ENCODE results near the gene LRFN2.

LRFN2 gene

GRCh38 chr6:40398810-40399477 lies 188.2 kb downstream of the LRFN2 start:
- H3K27ac ChIP-seq (ENCODE audit: low read depth, low read length) = no peak overlapping the region

GRCh38 chr6:40398034-40398691 lies 189.0 kb downstream of the LRFN2 start:
- no peak overlapping the region for H3K27ac ChIP-seq (ENCODE audit: low read depth, low read length)

More at GRCh38 chr6:40398810-40399477, 188.2 kb downstream of the LRFN2 start:
- Histone ChIP-seq H3K4me1 (ENCODE audit: control insufficient read depth, insufficient read depth, low read length) (no peaks in the 10 kb centered on the region), H3K4me3 (ENCODE audit: low read depth, low read length) (no peak overlapping the region), H3K9me3 (ENCODE audit: control insufficient read depth, insufficient read depth, low read length) (no peaks in the 10 kb centered on the region), H3K27me3 (ENCODE audit: control insufficient read depth, insufficient read depth, low read length) (no peaks in the 10 kb centered on the region), H3K36me3 (ENCODE audit: control insufficient read depth, insufficient read depth, low read length) (no peaks in the 10 kb centered on the region), H3K9ac (ENCODE audit: low read depth, low read length) (no peak overlapping the region)

GRCh38 chr6:40397287-40398033 lies 189.7 kb downstream of the LRFN2 start:
- Histone ChIP-seq H3K9me3 (ENCODE audit: control insufficient read depth, insufficient read depth, low read length) (no peaks in the 10 kb centered on the region), H3K4me3 (ENCODE audit: low read depth, low read length) (no peak overlapping the region), H3K4me1 (ENCODE audit: control insufficient read depth, insufficient read depth, low read length) (no peaks in the 10 kb centered on the region), H3K9ac (ENCODE audit: low read depth, low read length) (no peak overlapping the region), H3K36me3 (ENCODE audit: control insufficient read depth, insufficient read depth, low read length) (no peaks in the 10 kb centered on the region), H3K27ac (ENCODE audit: low read depth, low read length) (no peak overlapping the region), H3K27me3 (ENCODE audit: control insufficient read depth, insufficient read depth, low read length) (no peaks in the 10 kb centered on the region)

More at GRCh38 chr6:40398034-40398691, 189.0 kb downstream of the LRFN2 start:
- Histone ChIP-seq H3K4me3 (ENCODE audit: low read depth, low read length) (no peak overlapping the region), H3K9me3 (ENCODE audit: control insufficient read depth, insufficient read depth, low read length) (no peaks in the 10 kb centered on the region), H3K4me1 (ENCODE audit: control insufficient read depth, insufficient read depth, low read length) (no peaks in the 10 kb centered on the region), H3K27me3 (ENCODE audit: control insufficient read depth, insufficient read depth, low read length) (no peaks in the 10 kb centered on the region), H3K36me3 (ENCODE audit: control insufficient read depth, insufficient read depth, low read length) (no peaks in the 10 kb centered on the region), H3K9ac (ENCODE audit: low read depth, low read length) (no peak overlapping the region)

GRCh38 chr6:40395698-40396076 lies 191.5 kb downstream of the LRFN2 start:
- Histone ChIP-seq H3K4me1 (ENCODE audit: control insufficient read depth, insufficient read depth, low read length) (no peaks in the 10 kb centered on the region), H3K27me3 (ENCODE audit: control insufficient read depth, insufficient read depth, low read length) (no peaks in the 10 kb centered on the region), H3K27ac (ENCODE audit: low read depth, low read length) (no peak overlapping the region), H3K9ac (ENCODE audit: low read depth, low read length) (no peak overlapping the region), H3K4me3 (ENCODE audit: low read depth, low read length) (no peak overlapping the region), H3K36me3 (ENCODE audit: control insufficient read depth, insufficient read depth, low read length) (no peaks in the 10 kb centered on the region), H3K9me3 (ENCODE audit: control insufficient read depth, insufficient read depth, low read length) (no peaks in the 10 kb centered on the region)

GRCh38 chr6:40395066-40395697 lies 192.0 kb downstream of the LRFN2 start:
- Histone ChIP-seq H3K4me3 (ENCODE audit: low read depth, low read length) (no peak overlapping the region), H3K4me1 (ENCODE audit: control insufficient read depth, insufficient read depth, low read length) (no peaks in the 10 kb centered on the region), H3K27ac (ENCODE audit: low read depth, low read length) (no peak overlapping the region), H3K36me3 (ENCODE audit: control insufficient read depth, insufficient read depth, low read length) (no peaks in the 10 kb centered on the region), H3K9ac (ENCODE audit: low read depth, low read length) (no peak overlapping the region), H3K27me3 (ENCODE audit: control insufficient read depth, insufficient read depth, low read length) (no peaks in the 10 kb centered on the region), H3K9me3 (ENCODE audit: control insufficient read depth, insufficient read depth, low read length) (no peaks in the 10 kb centered on the region)

- Histone ChIP-seq H3K9me3 (ENCODE audit: control insufficient read depth, insufficient read depth, low read length) (no peaks in the 10 kb centered on the region), H3K9ac (ENCODE audit: low read depth, low read length) (no peak overlapping the region), H3K36me3 (ENCODE audit: control insufficient read depth, insufficient read depth, low read length) (no peaks in the 10 kb centered on the region), H3K4me1 (ENCODE audit: control insufficient read depth, insufficient read depth, low read length) (no peaks in the 10 kb centered on the region), H3K27ac (ENCODE audit: low read depth, low read length) (no peak overlapping the region), H3K4me3 (ENCODE audit: low read depth, low read length) (no peak overlapping the region), H3K27me3 (ENCODE audit: control insufficient read depth, insufficient read depth, low read length) (no peaks in the 10 kb centered on the region)
Observed at GRCh38 chr6:40394381-40394780, 192.8 kb downstream of the LRFN2 start.

- H3K9me3 ChIP-seq (ENCODE audit: control insufficient read depth, insufficient read depth, low read length) = no peaks in the 10 kb centered on the region
- no peaks in the 10 kb centered on the region for H3K36me3 ChIP-seq (ENCODE audit: control insufficient read depth, insufficient read depth, low read length)
- no peaks in the 10 kb centered on the region for H3K4me1 ChIP-seq (ENCODE audit: control insufficient read depth, insufficient read depth, low read length)
- H3K4me3 ChIP-seq (ENCODE audit: low read depth, low read length) = no peak overlapping the region
- no peaks in the 10 kb centered on the region for H3K27me3 ChIP-seq (ENCODE audit: control insufficient read depth, insufficient read depth, low read length)
- no peak overlapping the region for H3K9ac ChIP-seq (ENCODE audit: low read depth, low read length)
- H3K27ac ChIP-seq (ENCODE audit: low read depth, low read length) = no peak overlapping the region
Observed at GRCh38 chr6:40393641-40394040, 193.5 kb downstream of the LRFN2 start.

- no peaks in the 10 kb centered on the region for H3K27me3 ChIP-seq (ENCODE audit: control insufficient read depth, insufficient read depth, low read length)
- no peaks in the 10 kb centered on the region for H3K36me3 ChIP-seq (ENCODE audit: control insufficient read depth, insufficient read depth, low read length)
- H3K27ac ChIP-seq (ENCODE audit: low read depth, low read length) = no peak overlapping the region
- H3K4me1 ChIP-seq (ENCODE audit: control insufficient read depth, insufficient read depth, low read length) = no peaks in the 10 kb centered on the region
- H3K9me3 ChIP-seq (ENCODE audit: control insufficient read depth, insufficient read depth, low read length) = no peaks in the 10 kb centered on the region
- no peak overlapping the region for H3K9ac ChIP-seq (ENCODE audit: low read depth, low read length)
- H3K4me3 ChIP-seq (ENCODE audit: low read depth, low read length) = no peak overlapping the region
Observed at GRCh38 chr6:40392589-40392988, 194.6 kb downstream of the LRFN2 start.

- Histone ChIP-seq H3K27ac (ENCODE audit: low read depth, low read length) (no peak overlapping the region), H3K36me3 (ENCODE audit: control insufficient read depth, insufficient read depth, low read length) (no peaks in the 10 kb centered on the region), H3K9ac (ENCODE audit: low read depth, low read length) (no peak overlapping the region), H3K9me3 (ENCODE audit: control insufficient read depth, insufficient read depth, low read length) (no peaks in the 10 kb centered on the region), H3K4me1 (ENCODE audit: control insufficient read depth, insufficient read depth, low read length) (no peaks in the 10 kb centered on the region), H3K4me3 (ENCODE audit: low read depth, low read length) (no peak overlapping the region), H3K27me3 (ENCODE audit: control insufficient read depth, insufficient read depth, low read length) (no peaks in the 10 kb centered on the region)
Observed at GRCh38 chr6:40391851-40392517, 195.2 kb downstream of the LRFN2 start.

GRCh38 chr6:40391086-40391485 lies 196.1 kb downstream of the LRFN2 start:
- Histone ChIP-seq H3K4me3 (ENCODE audit: low read depth, low read length) (no peak overlapping the region), H3K27me3 (ENCODE audit: control insufficient read depth, insufficient read depth, low read length) (no peaks in the 10 kb centered on the region), H3K9ac (ENCODE audit: low read depth, low read length) (no peak overlapping the region), H3K27ac (ENCODE audit: low read depth, low read length) (no peak overlapping the region), H3K9me3 (ENCODE audit: control insufficient read depth, insufficient read depth, low read length) (no peaks in the 10 kb centered on the region), H3K36me3 (ENCODE audit: control insufficient read depth, insufficient read depth, low read length) (no peaks in the 10 kb centered on the region), H3K4me1 (ENCODE audit: control insufficient read depth, insufficient read depth, low read length) (no peaks in the 10 kb centered on the region)
